ENCODE results near the gene CIC.
A peak's percentile ranks its signal among the peaks of the same experiment; 100 is the strongest.

CIC gene

GRCh38 chr19:42278452-42279154 is 9.6 kb downstream of the CIC start:
- no peak for DNase-seq

GRCh38 chr19:42279155-42279901 is 10.3 kb downstream of the CIC start:
- DNase-seq: no peak

GRCh38 chr19:42279902-42280814 is 11.1 kb downstream of the CIC start:
- peak; percentile 60 to 84 (median 67) for DNase-seq

DNA sequence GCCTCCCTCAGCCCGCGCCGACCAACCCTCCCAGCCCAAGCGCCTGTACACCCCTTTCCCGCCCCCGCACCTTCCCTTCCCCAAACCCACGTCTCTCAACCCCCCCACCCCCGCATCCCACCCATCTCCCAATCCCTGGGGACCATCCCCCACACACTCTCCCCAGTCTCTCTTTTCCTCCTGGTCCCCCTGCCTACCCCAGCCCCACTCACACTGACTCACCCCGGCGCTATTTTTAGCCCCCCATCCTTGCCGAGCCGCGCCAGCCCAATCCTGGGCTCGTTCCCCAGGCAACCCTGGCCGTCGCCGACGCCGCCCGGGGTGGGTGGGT is 11.7 kb downstream of the CIC start:
- no peak for DNase-seq

DNA sequence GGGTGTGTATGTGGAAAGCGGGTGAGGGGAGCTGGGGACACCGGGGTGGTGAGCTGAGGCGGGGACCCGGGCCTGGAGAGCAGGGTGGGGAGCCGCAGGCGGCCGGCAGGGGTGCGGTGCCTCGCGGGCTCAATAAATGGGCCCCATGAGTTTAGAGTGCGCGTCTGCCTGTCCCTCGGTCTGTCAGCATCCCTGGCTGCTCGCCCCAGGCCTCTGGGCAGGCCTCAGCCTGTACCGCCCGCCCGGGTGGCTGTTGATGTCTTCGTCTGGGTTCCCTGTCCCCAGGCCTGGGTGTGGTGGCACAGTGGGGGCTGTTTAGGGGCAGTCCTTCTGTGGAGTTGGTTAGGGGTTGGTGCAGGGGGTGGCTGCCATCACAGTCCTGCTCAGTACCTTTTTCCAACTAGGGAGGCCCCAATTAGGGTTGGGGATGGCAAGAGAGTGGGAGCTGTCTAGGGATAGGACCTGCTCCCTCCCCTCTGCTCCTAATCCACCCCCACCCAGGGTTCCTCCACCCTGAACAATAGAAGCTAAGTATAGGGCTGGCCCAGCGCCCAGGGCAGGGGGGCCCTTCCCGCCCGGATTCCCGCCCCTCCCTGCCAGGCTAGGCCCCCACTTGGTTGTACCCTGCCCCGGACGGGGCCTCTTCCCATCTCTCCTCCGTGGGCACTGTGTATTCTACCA is 12.2 kb downstream of the CIC start:
- DNase-seq: peak in 1 of 4 experiments; percentile 19

GRCh38 chr19:42281827-42282762 is 13.0 kb downstream of the CIC start:
- no peak for DNase-seq

DNA sequence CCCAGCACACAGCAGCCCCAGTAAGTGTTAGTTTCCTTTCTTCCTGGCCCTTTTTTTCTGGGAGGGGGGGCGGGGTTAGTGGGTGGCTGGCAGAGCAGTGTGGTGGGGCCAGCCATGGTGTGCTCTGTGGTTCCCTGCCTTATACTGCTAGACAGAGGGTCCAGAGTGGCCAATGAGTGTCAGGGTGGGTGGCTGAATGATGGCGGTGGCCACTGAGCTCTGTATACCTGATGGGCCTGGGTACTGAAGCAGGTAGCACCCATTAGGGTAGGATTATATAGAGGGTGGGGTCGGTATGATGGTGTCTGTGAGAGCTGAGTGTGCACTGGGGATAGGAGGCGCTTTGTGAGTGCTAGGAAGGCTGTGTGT is 13.8 kb downstream of the CIC start:
- no peak for DNase-seq

DNA sequence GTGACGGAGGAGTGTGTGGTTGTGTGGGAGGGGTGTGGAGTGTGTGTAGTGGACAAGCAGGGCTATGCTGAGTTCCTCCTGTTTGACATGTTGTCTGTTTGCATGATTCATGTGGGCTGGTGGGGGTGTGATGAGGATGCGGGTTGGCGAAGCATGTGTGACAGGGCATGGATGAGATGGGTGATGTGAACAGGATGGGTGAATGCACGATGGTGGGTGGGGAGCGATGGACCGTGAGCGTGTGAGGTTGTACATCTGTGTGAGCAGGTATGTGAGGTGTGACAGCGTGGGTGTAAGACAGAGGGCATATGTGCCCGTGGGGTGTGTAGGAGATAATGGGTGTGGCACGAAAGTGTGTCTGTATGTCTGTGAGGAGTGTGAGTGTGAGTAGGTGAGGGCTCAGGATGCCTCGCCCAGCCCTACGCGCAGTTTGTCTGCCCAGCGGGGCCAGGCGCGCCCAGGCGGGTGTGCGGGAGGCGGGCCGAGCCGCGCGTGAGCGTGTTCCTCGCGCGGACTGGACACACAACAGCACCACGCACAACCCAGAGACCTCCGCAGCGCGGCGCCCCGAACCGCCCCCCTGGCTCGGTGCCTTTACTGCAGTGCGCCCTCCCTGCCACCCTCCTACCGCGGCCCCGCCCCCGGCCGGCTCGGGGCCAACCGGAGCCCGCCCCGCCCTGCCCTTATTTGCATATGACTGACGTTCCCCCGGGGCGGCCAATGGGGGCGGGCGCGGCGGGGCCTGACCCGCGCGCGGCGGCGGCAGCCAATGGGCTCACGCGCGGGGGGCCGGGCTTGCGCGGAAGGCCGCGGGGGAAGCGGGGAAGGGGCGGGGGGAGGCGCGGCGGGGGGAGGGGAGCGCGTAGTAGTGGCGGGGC is 14.4 kb downstream of the CIC start:
- peak; percentile 85 to 98 (median 92) for DNase-seq

DNA sequence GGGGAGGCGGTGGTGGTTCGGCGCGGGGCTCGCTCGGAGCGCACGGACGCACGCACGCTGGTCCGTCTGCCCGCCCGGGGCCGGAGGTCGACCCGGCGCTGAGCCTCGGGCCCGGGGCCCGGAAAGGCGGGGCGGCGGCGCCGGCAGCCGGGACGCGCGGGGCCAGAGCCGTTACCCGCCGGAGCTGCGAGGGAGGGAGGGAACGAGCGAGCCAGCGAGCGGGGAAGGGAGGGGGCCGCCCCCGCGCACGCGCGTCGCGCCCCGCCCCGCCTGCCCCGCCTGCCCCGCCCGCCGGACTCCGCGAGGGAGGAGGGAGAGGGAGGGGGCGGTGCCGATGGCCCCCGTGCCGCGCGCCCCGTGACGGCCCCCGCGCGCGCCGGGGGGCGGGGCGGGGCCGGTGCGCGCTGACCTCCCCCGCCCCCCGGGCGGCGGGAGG is 15.0 kb downstream of the CIC start:
- DNase-seq: peak in 3 of 4 experiments; percentile 56 to 81 (median 76)

GRCh38 chr19:42284591-42285341 is 15.7 kb downstream of the CIC start:
- peak in 1 of 4 experiments; percentile 29 for DNase-seq

DNA sequence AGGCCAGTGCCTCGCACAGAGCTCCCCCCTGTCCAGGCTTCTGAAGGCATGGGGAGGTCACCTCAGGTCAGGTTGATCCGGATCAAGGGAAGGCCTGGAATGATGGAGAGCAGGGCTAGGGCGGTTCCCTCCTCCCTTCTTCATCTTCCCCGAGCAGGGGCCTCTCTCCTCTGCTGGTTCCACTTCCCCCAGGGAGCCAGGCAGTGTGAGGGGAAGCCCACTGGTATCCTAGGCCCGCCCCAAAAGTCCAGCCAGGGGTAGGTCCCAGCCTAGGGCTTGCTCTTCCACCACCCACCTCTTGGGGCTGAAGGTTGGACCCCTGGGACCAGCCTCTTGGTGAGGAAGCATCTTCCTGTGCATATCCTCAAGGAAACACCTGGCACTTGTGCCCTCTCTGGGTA is 16.5 kb downstream of the CIC start:
- DNase-seq: no peak

GRCh38 chr19:42285988-42286348 is 16.9 kb downstream of the CIC start:
- no peak for DNase-seq

- no peak for DNase-seq
Observed at GRCh38 chr19:42286349-42287016, 17.4 kb downstream of the CIC start.

DNA sequence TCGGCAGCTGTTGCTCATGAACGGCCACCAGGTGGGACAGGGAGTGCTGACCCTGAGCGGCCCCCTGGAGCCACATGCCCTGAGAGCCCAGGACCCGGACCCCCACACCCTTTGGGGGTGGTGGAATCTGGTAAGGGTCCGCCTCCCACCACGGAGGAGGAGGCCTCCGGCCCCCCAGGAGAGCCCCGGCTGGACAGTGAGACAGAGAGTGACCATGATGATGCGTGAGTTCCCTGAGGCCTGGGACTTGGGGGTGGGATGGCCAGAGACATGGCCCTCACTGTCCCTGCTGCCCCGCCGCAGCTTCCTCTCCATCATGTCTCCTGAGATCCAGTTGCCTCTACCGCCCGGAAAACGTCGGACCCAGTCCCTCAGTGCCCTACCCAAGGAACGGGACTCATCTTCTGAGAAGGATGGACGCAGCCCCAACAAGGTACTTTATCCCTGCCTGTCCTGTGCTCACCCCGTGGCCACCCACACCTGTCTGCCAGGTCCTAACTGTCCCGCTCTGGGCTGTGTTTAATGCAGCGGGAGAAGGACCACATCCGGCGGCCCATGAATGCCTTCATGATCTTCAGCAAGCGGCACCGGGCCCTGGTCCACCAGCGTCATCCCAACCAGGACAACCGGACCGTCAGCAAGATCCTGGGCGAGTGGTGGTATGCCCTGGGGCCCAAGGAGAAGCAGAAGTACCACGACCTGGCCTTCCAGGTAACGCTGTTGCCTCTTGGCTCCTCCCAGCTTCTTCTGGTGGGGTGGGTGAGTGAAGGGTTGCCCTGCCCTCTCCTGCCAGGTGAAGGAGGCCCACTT is 18.2 kb downstream of the CIC start:
- DNase-seq: no peak

- no peak for DNase-seq
Observed at GRCh38 chr19:42287827-42288107, 18.7 kb downstream of the CIC start.

DNA sequence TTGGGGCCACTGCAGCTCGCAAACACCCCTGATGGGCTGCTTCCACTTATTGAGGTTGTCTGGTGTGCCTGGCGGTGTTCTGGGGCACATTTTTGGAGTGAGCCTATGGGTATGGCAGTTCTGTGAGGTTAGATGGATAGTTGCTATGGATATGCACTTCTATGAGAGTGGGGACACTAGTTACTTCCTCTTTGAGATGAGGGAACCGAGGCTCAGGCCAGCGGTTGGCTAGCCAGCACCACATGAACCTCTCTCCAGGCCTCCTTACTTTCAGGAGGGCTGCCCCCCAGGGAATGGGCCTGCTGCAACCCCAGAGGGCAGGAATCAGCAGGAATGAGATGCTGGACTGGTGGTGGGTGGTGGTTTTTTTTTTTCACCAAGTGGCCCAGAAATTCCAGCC is 19.3 kb downstream of the CIC start:
- DNase-seq: no peak

GRCh38 chr19:42288881-42289555 is 20.0 kb downstream of the CIC start:
- DNase-seq: no peak

DNA sequence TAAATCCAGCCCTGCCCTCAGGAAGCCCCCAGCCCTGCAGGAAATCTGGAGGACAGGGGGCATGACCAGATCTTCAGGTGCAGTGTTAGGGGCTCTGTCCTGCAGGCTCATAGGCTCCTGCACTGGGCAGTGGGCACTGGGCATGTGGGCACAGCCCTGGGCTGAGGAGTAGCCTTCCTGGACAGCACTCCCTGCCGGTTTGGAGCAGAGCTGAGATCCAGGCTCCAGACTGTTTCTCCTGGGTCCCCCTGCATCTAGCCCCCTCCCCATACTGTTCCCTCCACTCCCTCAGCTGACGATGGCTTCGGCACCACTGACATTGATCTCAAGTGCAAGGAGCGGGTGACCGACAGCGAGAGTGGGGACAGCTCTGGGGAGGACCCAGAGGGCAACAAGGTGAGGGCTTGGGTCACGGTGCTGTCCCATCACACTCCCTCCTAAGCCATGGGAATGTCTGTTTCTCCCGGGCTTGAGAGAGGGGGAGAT is 20.5 kb downstream of the CIC start:
- no peak for DNase-seq
